Measurements from ENCODE around the gene TRDMT1. TPM values are rescaled to one million over a fixed set of nuclear protein-coding genes. Genes with fewer than 3 reads are reported as not detected.

TRDMT1 gene
- total RNA-seq, 1 experiment from 2014 or later: 20.2 TPM

GRCh38 chr10:17244700-17245365, 43.4 kb upstream of the TRDMT1 start:
- Histone ChIP-seq H3K79me1 (ENCODE audit: insufficient read depth, low read depth, low read length, poor library complexity, severe bottlenecking) (no peaks in the 10 kb centered on the region), H4K5ac (ENCODE audit: insufficient read length, low read depth, low read length) (no peak overlapping the region), H3K23ac (ENCODE audit: insufficient read length, low read depth, low read length) (no peak overlapping the region), H3K4me1 (ENCODE audit: insufficient read depth, low read length) (no peaks in the 10 kb centered on the region), H3K18ac (ENCODE audit: insufficient read length, low read depth, low read length) (no peak overlapping the region), H3K14ac (ENCODE audit: insufficient read depth, low read length) (no peak overlapping the region), H2AK5ac (ENCODE audit: insufficient read length, low read length) (no peak overlapping the region), H3K4me2 (ENCODE audit: insufficient read depth, insufficient read length, low read length) (no peak overlapping the region), H3K4ac (ENCODE audit: low read depth, low read length) (no peak overlapping the region), H3K23me2 (ENCODE audit: insufficient read length, low read depth, low read length, poor library complexity, severe bottlenecking) (no peaks in the 10 kb centered on the region), H3K79me2 (ENCODE audit: insufficient read depth, low read length) (no peaks in the 10 kb centered on the region), H3T11ph (ENCODE audit: low read length) (no peak overlapping the region), H3K9ac (ENCODE audit: extremely low read depth, insufficient read length, low read length) (no peak overlapping the region), H3K9me3 (ENCODE audit: control insufficient read depth, low read depth, low read length) (peaks cover 12% of the 10 kb centered on the region), H3K27me3 (ENCODE audit: insufficient read depth, low read length) (no peaks in the 10 kb centered on the region), H2BK120ac (ENCODE audit: low read depth, low read length, poor library complexity, severe bottlenecking) (no peak overlapping the region), H3K27ac (ENCODE audit: insufficient read length, low read depth, low read length) (no peak overlapping the region), H2BK5ac (ENCODE audit: insufficient read length, low read length) (no peak overlapping the region), H2AFZ (ENCODE audit: low read length) (no peak overlapping the region), H4K20me1 (ENCODE audit: control insufficient read depth, insufficient read depth, insufficient read length) (no peaks in the 10 kb centered on the region), H2BK15ac (ENCODE audit: low read depth, low read length) (no peak overlapping the region), H2BK12ac (ENCODE audit: insufficient read length, low read depth, low read length) (no peak overlapping the region), H2BK20ac (ENCODE audit: low read depth, low read length, poor library complexity, severe bottlenecking) (no peak overlapping the region), H4K91ac (ENCODE audit: insufficient read length, low read depth, low read length) (no peak overlapping the region), H3K56ac (ENCODE audit: insufficient read length, low read depth, low read length) (no peak overlapping the region), H4K8ac (replicated peaks; ENCODE audit: insufficient read length, low read depth, low read length) (no peak overlapping the region)
- Mint-ChIP-seq H3K9me3 (peaks cover 13 to 22% of the 10 kb centered on the region in 2 experiments; a peak in 4 of 5 replicates), H3K36me3 (ENCODE audit: insufficient read depth in 1 of 3, low read depth in 3 of 3) (peaks cover 0 to 23% (median 10%) of the 10 kb centered on the region in 3 experiments; a peak in 5 of 7 replicates), H3K27ac (no peak overlapping the region), H3K4me1 (no peaks in the 10 kb centered on the region), H3K4me3 (no peak overlapping the region), H3K27me3 (ENCODE audit: low read depth) (no peaks in the 10 kb centered on the region)
- no peak for TF ChIP-seq CTCF (conservative IDR thresholded peaks at IDR 0.05)
- DNase-seq: no peak

Measured in H9 (cell line).